ENCODE data around the gene BICC1.

The BICC1 gene

DNA sequence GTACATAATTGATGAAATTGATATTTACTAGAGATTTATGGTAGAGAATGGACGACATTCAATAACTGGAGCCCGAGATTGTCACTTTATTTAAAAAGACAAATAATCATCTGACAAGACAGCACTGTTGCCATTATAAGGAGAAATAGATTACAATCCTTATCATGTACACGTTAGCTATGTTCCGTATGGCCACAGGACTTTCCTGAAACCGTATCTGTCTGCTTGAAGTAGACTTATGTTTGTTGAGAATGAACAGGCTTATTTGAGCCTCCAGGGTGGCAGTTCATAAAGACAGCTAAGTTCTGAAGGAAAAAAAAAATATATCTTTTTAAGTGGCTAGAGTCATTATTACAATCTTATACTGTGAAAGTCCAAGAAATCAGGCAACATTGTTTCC, 317.2 kb downstream of the BICC1 start:
- no peaks in the 10 kb centered on the region for H3K4me1 ChIP-seq (ENCODE audit: control insufficient read depth, low read depth, low read length)
- H3K56ac ChIP-seq (ENCODE audit: low read length): no peak overlapping the region
- H2BK15ac ChIP-seq (replicated peaks; ENCODE audit: low read depth): no peak overlapping the region
- no peak overlapping the region for H3K4me3 ChIP-seq (ENCODE audit: low read length)
- no peak overlapping the region for H4K8ac ChIP-seq (ENCODE audit: low read depth, low read length)
- H2BK5ac ChIP-seq (ENCODE audit: low read length): no peak overlapping the region
- no peaks in the 10 kb centered on the region for H3K79me1 ChIP-seq (ENCODE audit: low read length)
- H3K18ac ChIP-seq (ENCODE audit: low read length): no peak overlapping the region
- WGBS (ENCODE audit: extremely low coverage, insufficient coverage, low lambda C conversion rate): no CpG with 5 or more reads among the region's 5 CpGs
- no peaks in the 10 kb centered on the region for H3K79me2 ChIP-seq (ENCODE audit: control insufficient read depth, insufficient read depth, low read length)
- H3K4ac ChIP-seq (ENCODE audit: low read depth, low read length): no peak overlapping the region
- H4K5ac ChIP-seq (ENCODE audit: low read length): no peak overlapping the region
- no peak overlapping the region for H3K23ac ChIP-seq (ENCODE audit: low read length)
- H3K4me2 ChIP-seq (ENCODE audit: low read length): no peak overlapping the region
- H3K36me3 ChIP-seq (ENCODE audit: control insufficient read depth, insufficient read depth, low read length): no peaks in the 10 kb centered on the region
- H2BK120ac ChIP-seq (ENCODE audit: low read depth, low read length): no peak overlapping the region
- H2AK5ac ChIP-seq (ENCODE audit: low read length): no peak overlapping the region
- no peak overlapping the region for H3K27ac ChIP-seq (ENCODE audit: low read depth, low read length)
- no peak overlapping the region for H3K9ac ChIP-seq (ENCODE audit: low read length)
- H3K27me3 ChIP-seq (ENCODE audit: insufficient read depth, low read length, poor library complexity): no peaks in the 10 kb centered on the region
- no peak for DNase-seq

DNA sequence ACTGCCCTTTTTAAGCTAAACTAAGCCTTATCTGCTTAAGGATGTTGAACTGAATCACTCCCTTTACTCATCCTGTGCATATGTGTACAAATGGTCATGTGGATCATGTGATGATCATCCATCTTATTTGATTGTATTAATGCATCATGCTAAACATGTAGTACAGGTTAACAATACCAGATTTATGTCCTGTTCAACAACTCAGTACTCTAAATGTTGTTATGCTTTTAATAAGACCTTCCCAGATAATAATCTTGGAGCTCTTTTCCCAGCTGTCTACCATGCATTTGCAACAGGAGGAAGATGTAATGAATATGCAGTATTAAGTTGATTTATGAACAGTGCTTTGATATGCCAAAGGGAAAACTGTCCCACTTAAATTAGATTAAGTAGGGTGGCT, 318.0 kb downstream of the BICC1 start:
- Histone ChIP-seq H3K18ac (ENCODE audit: low read length) (no peak overlapping the region), H3K4me1 (ENCODE audit: control insufficient read depth, low read depth, low read length) (no peaks in the 10 kb centered on the region), H3K27ac (ENCODE audit: low read depth, low read length) (no peak overlapping the region), H4K5ac (ENCODE audit: low read length) (no peak overlapping the region), H3K79me2 (ENCODE audit: control insufficient read depth, insufficient read depth, low read length) (no peaks in the 10 kb centered on the region), H3K27me3 (ENCODE audit: insufficient read depth, low read length, poor library complexity) (no peaks in the 10 kb centered on the region), H3K79me1 (ENCODE audit: low read length) (no peaks in the 10 kb centered on the region), H3K4ac (ENCODE audit: low read depth, low read length) (no peak overlapping the region), H2BK15ac (replicated peaks; ENCODE audit: low read depth) (no peak overlapping the region), H3K9ac (ENCODE audit: low read length) (no peak overlapping the region), H3K36me3 (ENCODE audit: control insufficient read depth, insufficient read depth, low read length) (no peaks in the 10 kb centered on the region), H3K4me2 (ENCODE audit: low read length) (no peak overlapping the region), H3K56ac (ENCODE audit: low read length) (no peak overlapping the region), H2BK120ac (ENCODE audit: low read depth, low read length) (no peak overlapping the region), H4K8ac (ENCODE audit: low read depth, low read length) (no peak overlapping the region), H3K23ac (ENCODE audit: low read length) (no peak overlapping the region), H3K4me3 (ENCODE audit: low read length) (no peak overlapping the region), H2BK5ac (ENCODE audit: low read length) (no peak overlapping the region), H2AK5ac (ENCODE audit: low read length) (no peak overlapping the region)
- DNase-seq: no peak

DNA sequence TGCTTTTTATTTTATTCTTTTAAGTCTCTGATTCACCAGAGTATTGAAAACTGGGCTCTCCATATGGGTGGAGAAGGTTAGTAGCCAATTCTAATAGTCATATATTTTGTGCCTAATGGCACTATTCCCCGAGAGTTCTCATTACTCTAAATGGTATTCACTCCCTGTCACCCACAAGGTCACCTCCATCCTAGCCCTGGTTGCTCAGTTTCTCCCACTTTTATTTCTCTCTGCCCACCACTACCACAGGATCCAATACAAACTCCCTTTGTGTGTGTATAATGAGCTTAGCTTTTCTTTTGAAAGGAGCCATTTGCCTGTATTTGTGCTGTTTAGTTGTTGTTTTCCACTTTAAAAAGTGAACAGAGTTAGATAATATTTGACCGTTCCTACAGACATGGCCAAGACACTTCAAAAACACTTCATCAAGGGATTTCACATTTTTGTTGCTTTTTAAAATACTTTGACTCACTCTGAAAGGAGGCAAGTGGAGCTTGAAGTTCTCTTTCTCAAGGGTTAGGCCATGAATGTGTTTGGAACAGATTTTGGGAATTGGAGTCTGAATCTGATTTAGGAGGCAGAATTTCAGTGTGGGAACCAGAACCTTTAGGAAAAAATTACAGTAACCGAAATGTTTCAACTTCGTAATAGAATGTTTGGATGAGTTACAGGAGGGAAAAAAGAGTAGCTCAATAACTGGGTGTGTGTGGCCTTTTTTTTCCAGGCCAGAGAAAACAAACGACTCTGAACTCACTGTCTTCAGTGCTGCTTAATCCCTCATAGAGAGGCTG, 321.3 kb downstream of the BICC1 start:
- no peak for DNase-seq
- no peak overlapping the region for H3K27ac ChIP-seq (ENCODE audit: low read depth, low read length)
- H2BK15ac ChIP-seq (replicated peaks; ENCODE audit: low read depth): no peak overlapping the region
- no peak overlapping the region for H3K4me2 ChIP-seq (ENCODE audit: low read length)
- no peak overlapping the region for H3K18ac ChIP-seq (ENCODE audit: low read length)
- no peak overlapping the region for H4K5ac ChIP-seq (ENCODE audit: low read length)
- H3K56ac ChIP-seq (ENCODE audit: low read length): no peak overlapping the region
- H2BK5ac ChIP-seq (ENCODE audit: low read length): no peak overlapping the region
- H3K79me1 ChIP-seq (ENCODE audit: low read length): no peaks in the 10 kb centered on the region
- no peaks in the 10 kb centered on the region for H3K27me3 ChIP-seq (ENCODE audit: insufficient read depth, low read length, poor library complexity)
- no CpG with 5 or more reads among the region's 5 CpGs for WGBS (ENCODE audit: extremely low coverage, insufficient coverage, low lambda C conversion rate)
- H3K79me2 ChIP-seq (ENCODE audit: control insufficient read depth, insufficient read depth, low read length): no peaks in the 10 kb centered on the region
- H3K4me1 ChIP-seq (ENCODE audit: control insufficient read depth, low read depth, low read length): no peaks in the 10 kb centered on the region
- no peak overlapping the region for H3K4me3 ChIP-seq (ENCODE audit: low read length)
- H2BK120ac ChIP-seq (ENCODE audit: low read depth, low read length): no peak overlapping the region
- no peak overlapping the region for H3K4ac ChIP-seq (ENCODE audit: low read depth, low read length)
- H3K23ac ChIP-seq (ENCODE audit: low read length): no peak overlapping the region
- no peak overlapping the region for H2AK5ac ChIP-seq (ENCODE audit: low read length)
- no peak overlapping the region for H3K9ac ChIP-seq (ENCODE audit: low read length)
- H3K36me3 ChIP-seq (ENCODE audit: control insufficient read depth, insufficient read depth, low read length): no peaks in the 10 kb centered on the region
- H4K8ac ChIP-seq (ENCODE audit: low read depth, low read length): no peak overlapping the region

DNA sequence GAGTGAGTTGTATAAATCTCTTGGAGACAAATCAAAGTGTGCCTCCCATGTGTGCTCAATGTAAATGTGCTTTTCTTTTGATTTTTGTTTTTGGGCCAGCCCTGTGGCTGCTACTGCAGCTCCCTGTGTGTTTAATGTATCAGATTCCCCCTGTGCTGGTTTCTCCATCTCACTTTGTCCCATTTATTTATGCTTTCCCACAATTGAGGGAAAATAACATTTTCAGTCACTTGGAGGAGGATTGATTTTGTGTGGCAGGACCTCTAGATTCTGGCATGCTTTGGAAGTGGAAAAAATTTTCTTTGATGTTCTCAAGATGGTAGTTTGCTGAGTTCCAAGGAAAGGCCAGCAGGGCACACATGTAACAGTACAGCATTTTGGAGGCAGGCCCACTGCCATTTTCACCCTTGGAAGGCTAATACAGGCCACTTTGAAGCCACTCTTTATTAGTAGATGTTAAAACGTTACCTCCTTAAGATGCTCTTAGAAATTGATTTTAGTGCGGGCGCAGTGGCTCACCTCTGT, 323.6 kb downstream of the BICC1 start:
- H2BK15ac ChIP-seq (replicated peaks; ENCODE audit: low read depth): no peak overlapping the region
- no peak overlapping the region for H2BK5ac ChIP-seq (ENCODE audit: low read length)
- H3K79me2 ChIP-seq (ENCODE audit: control insufficient read depth, insufficient read depth, low read length): no peaks in the 10 kb centered on the region
- no peak overlapping the region for H3K4me2 ChIP-seq (ENCODE audit: low read length)
- no peak overlapping the region for H3K23ac ChIP-seq (ENCODE audit: low read length)
- no peaks in the 10 kb centered on the region for H3K27me3 ChIP-seq (ENCODE audit: insufficient read depth, low read length, poor library complexity)
- no peaks in the 10 kb centered on the region for H3K36me3 ChIP-seq (ENCODE audit: control insufficient read depth, insufficient read depth, low read length)
- no peak overlapping the region for H4K8ac ChIP-seq (ENCODE audit: low read depth, low read length)
- H2BK120ac ChIP-seq (ENCODE audit: low read depth, low read length): no peak overlapping the region
- no peak overlapping the region for H3K18ac ChIP-seq (ENCODE audit: low read length)
- no peaks in the 10 kb centered on the region for H3K79me1 ChIP-seq (ENCODE audit: low read length)
- no peak overlapping the region for H4K5ac ChIP-seq (ENCODE audit: low read length)
- H3K4me1 ChIP-seq (ENCODE audit: control insufficient read depth, low read depth, low read length): no peaks in the 10 kb centered on the region
- no peak overlapping the region for H3K27ac ChIP-seq (ENCODE audit: low read depth, low read length)
- no CpG with 5 or more reads among the region's 3 CpGs for WGBS (ENCODE audit: extremely low coverage, insufficient coverage, low lambda C conversion rate)
- DNase-seq: no peak
- H3K4me3 ChIP-seq (ENCODE audit: low read length): no peak overlapping the region
- no peak overlapping the region for H3K4ac ChIP-seq (ENCODE audit: low read depth, low read length)
- H3K56ac ChIP-seq (ENCODE audit: low read length): no peak overlapping the region
- H2AK5ac ChIP-seq (ENCODE audit: low read length): no peak overlapping the region
- H3K9ac ChIP-seq (ENCODE audit: low read length): no peak overlapping the region

DNA sequence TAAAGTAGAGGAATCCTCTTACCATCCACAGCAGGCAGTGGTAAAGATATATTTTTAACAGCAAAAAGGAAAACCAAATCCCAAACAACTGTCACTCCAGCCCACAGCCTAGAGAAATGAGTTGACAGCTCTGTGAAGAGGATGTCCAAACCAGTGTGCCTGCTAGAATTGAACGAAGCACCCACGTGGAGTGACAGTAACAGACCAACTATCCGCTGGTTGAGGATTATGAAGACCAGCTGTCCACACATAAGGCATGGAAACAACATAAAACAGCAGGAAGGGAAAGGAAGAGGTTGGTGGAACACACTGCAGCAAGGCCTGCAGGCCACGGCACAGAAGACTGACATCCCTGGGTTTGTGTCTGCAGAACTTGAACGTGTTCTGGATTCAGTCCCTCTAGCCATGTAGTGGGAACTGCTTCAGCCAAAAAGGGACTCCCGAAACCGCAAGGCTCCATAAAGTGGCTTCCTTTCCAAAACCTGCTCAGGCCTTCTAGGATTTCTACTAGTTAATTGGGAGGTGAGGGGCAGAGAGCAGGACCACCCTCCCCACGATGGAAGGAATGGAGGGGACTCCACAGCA, 324.4 kb downstream of the BICC1 start:
- H3K4me2 ChIP-seq (ENCODE audit: low read length): no peak overlapping the region
- no peaks in the 10 kb centered on the region for H3K79me2 ChIP-seq (ENCODE audit: control insufficient read depth, insufficient read depth, low read length)
- no peak for DNase-seq
- no peak overlapping the region for H2BK120ac ChIP-seq (ENCODE audit: low read depth, low read length)
- no peak overlapping the region for H2BK15ac ChIP-seq (replicated peaks; ENCODE audit: low read depth)
- H3K27ac ChIP-seq (ENCODE audit: low read depth, low read length): no peak overlapping the region
- H2BK5ac ChIP-seq (ENCODE audit: low read length): no peak overlapping the region
- no peak overlapping the region for H3K4me3 ChIP-seq (ENCODE audit: low read length)
- no peak overlapping the region for H3K18ac ChIP-seq (ENCODE audit: low read length)
- H3K79me1 ChIP-seq (ENCODE audit: low read length): no peaks in the 10 kb centered on the region
- H2AK5ac ChIP-seq (ENCODE audit: low read length): no peak overlapping the region
- H3K4me1 ChIP-seq (ENCODE audit: control insufficient read depth, low read depth, low read length): no peaks in the 10 kb centered on the region
- no CpG with 5 or more reads among the region's 8 CpGs for WGBS (ENCODE audit: extremely low coverage, insufficient coverage, low lambda C conversion rate)
- no peak overlapping the region for H3K56ac ChIP-seq (ENCODE audit: low read length)
- no peak overlapping the region for H4K8ac ChIP-seq (ENCODE audit: low read depth, low read length)
- no peaks in the 10 kb centered on the region for H3K36me3 ChIP-seq (ENCODE audit: control insufficient read depth, insufficient read depth, low read length)
- no peak overlapping the region for H4K5ac ChIP-seq (ENCODE audit: low read length)
- H3K9ac ChIP-seq (ENCODE audit: low read length): no peak overlapping the region
- no peak overlapping the region for H3K4ac ChIP-seq (ENCODE audit: low read depth, low read length)
- no peak overlapping the region for H3K23ac ChIP-seq (ENCODE audit: low read length)
- H3K27me3 ChIP-seq (ENCODE audit: insufficient read depth, low read length, poor library complexity): no peaks in the 10 kb centered on the region

Measured in mesendoderm (in vitro differentiated cells).